Neural progenitor cell (in vitro differentiated cells): ENCODE results near the gene MACROD2. TPM values are rescaled to one million over a fixed set of nuclear protein-coding genes. Genes with fewer than 3 reads are reported as not detected.

Experiments
- DNase-seq: peaks from one replicate; pipeline ENCODE4 v3.0.0-alpha.2; 2016; ENCODE audit warnings: low spot score
- H2AFZ ChIP-seq: fragments of 200-600 bp; sonication (generic); replicated peaks from 2 replicates; pipeline ENCODE4 v1.6.1; 2016; ENCODE audit warnings: antibody characterized with exemption
- H3F3A ChIP-seq: fragments of 200-600 bp; sonication (generic); 2 replicates; pipeline ENCODE4 v1.6.1; 2016; ENCODE audit warnings: antibody characterized with exemption, low read depth
- H3K27ac ChIP-seq: fragments of 200-600 bp; sonication (generic); 2 replicates; pipeline ENCODE4 v1.5.1; 2016; ENCODE audit warnings: mild to moderate bottlenecking
- H3K27me3 ChIP-seq: fragments of 200-600 bp; sonication (generic); 2 replicates; pipeline ENCODE4 v1.6.1; 2016; ENCODE audit warnings: mild to moderate bottlenecking, moderate library complexity
- H3K36me3 ChIP-seq: fragments of 200-600 bp; sonication (generic); 2 replicates; pipeline ENCODE4 v1.5.1; 2016
- H3K4me1 ChIP-seq: fragments of 200-600 bp; sonication (generic); 2 replicates; pipeline ENCODE4 v1.6.1; 2016; ENCODE audit warnings: mixed run types
- H3K4me2 ChIP-seq: fragments of 200-600 bp; sonication (generic); 2 replicates; pipeline ENCODE4 v1.6.1; 2016
- H3K4me3 ChIP-seq: fragments of 200-600 bp; sonication (generic); 2 replicates; pipeline ENCODE4 v1.5.1; 2016
- H3K79me2 ChIP-seq: fragments of 200-600 bp; sonication (generic); 2 replicates; pipeline ENCODE4 v1.6.1; 2016; ENCODE audit warnings: low read depth
- H3K9ac ChIP-seq: fragments of 200-600 bp; sonication (generic); 2 replicates; pipeline ENCODE4 v1.6.1; 2016
- H3K9me3 ChIP-seq: fragments of 200-600 bp; sonication (generic); 2 replicates; pipeline ENCODE4 v1.5.1; 2016; ENCODE audit warnings: low read depth
- H4K20me1 ChIP-seq: fragments of 200-600 bp; sonication (generic); 2 replicates; pipeline ENCODE4 v1.6.1; 2016; ENCODE audit warnings: low read depth
- H3K27ac Mint-ChIP-seq: 3 replicates; pipeline ENCODE4 v1.8.0; 2021; ENCODE audit warnings: mixed read lengths
- H3K27me3 Mint-ChIP-seq: 2 replicates; pipeline ENCODE4 v1.8.0; 2022; ENCODE audit warnings: low read depth, mild to moderate bottlenecking, inconsistent platforms, moderate library complexity, mixed read lengths; ENCODE audit not compliant: insufficient read depth
- H3K36me3 Mint-ChIP-seq: 3 replicates; pipeline ENCODE4 v1.8.0; 2021; ENCODE audit warnings: mixed read lengths
- H3K4me1 Mint-ChIP-seq: 3 replicates; pipeline ENCODE4 v1.8.0; 2021; ENCODE audit warnings: mixed read lengths
- H3K4me3 Mint-ChIP-seq: 3 replicates; pipeline ENCODE4 v1.8.0; 2021; ENCODE audit warnings: mild to moderate bottlenecking, moderate library complexity, mixed read lengths
- H3K9me3 Mint-ChIP-seq: 3 replicates; pipeline ENCODE4 v1.8.0; 2020; ENCODE audit warnings: mixed read lengths
- EZH2 ChIP-seq: fragments of 200-600 bp; sonication (generic); IDR thresholded peaks from 2 replicates; pipeline ENCODE4 v1.6.1; 2017; ENCODE audit warnings: antibody characterized with exemption, mild to moderate bottlenecking, moderate library complexity
- EZH2phosphoT487 ChIP-seq: fragments of 200-600 bp; sonication (generic); IDR thresholded peaks from 2 replicates; pipeline ENCODE4 v1.6.1; 2017; ENCODE audit warnings: antibody characterized with exemption
- total RNA-seq: library from RNA; depleted of rRNA; stranded (reverse); fragments of >200 nt; gene quantifications from 2 replicates; pipeline ENCODE4 v1.2.3, GENCODE V29; 2015; ENCODE audit warnings: low replicate concordance
- TF ChIP-seq, protein P1 (sequence below): fragments of 200-600 bp; sonication (generic); IDR thresholded peaks from 2 replicates; pipeline ENCODE4 v1.5.1; 2017; ENCODE audit warnings: antibody characterized with exemption, mild to moderate bottlenecking

The MACROD2 gene
- total RNA-seq, 1 donor from 2014 or later, result 11.9 TPM

DNA sequence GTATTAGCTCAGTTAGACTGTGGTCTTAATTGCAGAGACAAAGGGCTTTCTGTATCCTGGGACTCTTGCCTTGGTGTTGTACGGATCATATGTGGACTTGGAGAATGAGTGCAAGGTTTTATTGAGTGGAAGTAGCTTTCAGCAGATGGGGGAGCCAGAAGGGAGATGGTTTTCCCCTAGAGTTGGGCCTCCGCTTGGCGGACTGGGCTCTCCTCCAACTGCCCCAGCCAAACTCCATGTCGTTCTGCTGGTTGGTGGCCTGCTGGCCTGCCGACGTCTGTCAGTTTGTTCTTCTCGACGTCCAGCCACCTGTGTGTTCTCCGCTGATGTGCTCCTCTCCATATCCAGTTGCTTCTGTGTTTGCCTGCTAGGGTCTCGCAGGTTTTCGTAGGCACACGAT is 531.6 kb downstream of the MACROD2 start:
- H3K79me2 ChIP-seq, result no peaks in the 10 kb centered on the region
- H3K9me3 ChIP-seq, result no peaks in the 10 kb centered on the region
- Mint-ChIP-seq H3K9me3 (no peaks in the 10 kb centered on the region), H3K4me3 (no peak overlapping the region), H3K27ac (no peak overlapping the region), H3K27me3 (peaks cover 4% of the 10 kb centered on the region), H3K4me1 (no peaks in the 10 kb centered on the region), H3K36me3 (no peaks in the 10 kb centered on the region)
- no peak overlapping the region for H3K4me2 ChIP-seq
- H3K36me3 ChIP-seq, result no peaks in the 10 kb centered on the region
- no peak overlapping the region for H3K4me3 ChIP-seq
- no peak overlapping the region for H2AFZ ChIP-seq
- TF ChIP-seq EZH2, result no peak
- TF ChIP-seq, protein P1, sequence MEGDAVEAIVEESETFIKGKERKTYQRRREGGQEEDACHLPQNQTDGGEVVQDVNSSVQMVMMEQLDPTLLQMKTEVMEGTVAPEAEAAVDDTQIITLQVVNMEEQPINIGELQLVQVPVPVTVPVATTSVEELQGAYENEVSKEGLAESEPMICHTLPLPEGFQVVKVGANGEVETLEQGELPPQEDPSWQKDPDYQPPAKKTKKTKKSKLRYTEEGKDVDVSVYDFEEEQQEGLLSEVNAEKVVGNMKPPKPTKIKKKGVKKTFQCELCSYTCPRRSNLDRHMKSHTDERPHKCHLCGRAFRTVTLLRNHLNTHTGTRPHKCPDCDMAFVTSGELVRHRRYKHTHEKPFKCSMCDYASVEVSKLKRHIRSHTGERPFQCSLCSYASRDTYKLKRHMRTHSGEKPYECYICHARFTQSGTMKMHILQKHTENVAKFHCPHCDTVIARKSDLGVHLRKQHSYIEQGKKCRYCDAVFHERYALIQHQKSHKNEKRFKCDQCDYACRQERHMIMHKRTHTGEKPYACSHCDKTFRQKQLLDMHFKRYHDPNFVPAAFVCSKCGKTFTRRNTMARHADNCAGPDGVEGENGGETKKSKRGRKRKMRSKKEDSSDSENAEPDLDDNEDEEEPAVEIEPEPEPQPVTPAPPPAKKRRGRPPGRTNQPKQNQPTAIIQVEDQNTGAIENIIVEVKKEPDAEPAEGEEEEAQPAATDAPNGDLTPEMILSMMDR, result no peak
- no peak for TF ChIP-seq EZH2phosphoT487
- no peak overlapping the region for H3K9ac ChIP-seq
- H4K20me1 ChIP-seq, result no peaks in the 10 kb centered on the region
- DNase-seq, result no peak
- H3K4me1 ChIP-seq, result no peaks in the 10 kb centered on the region
- no peaks in the 10 kb centered on the region for H3F3A ChIP-seq
- no peak overlapping the region for H3K27ac ChIP-seq
- H3K27me3 ChIP-seq, result no peaks in the 10 kb centered on the region

DNA sequence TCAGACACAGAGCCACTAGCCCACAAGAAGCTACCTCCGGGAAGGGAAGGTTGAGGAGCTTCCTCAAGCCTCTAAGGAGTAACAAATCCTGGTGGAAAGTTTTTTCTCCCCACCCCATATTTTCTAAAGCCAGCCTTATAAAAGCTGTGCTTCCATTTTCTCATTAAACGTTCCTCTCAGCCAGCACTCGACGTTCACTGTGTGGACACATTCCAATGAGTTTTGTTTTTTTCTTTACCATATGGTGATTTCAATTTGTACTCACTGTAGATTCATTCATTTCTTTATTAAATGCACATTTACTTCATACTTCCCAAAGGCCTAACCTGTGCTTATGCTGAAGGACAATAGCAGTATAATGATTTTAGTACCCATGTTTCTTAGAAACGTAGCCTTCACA is 536.5 kb downstream of the MACROD2 start:
- Histone ChIP-seq H3K4me2 (no peak overlapping the region), H3K27ac (no peak overlapping the region), H3F3A (no peaks in the 10 kb centered on the region), H3K36me3 (no peaks in the 10 kb centered on the region), H3K27me3 (no peaks in the 10 kb centered on the region), H3K9me3 (no peaks in the 10 kb centered on the region), H3K4me1 (no peaks in the 10 kb centered on the region), H2AFZ (no peak overlapping the region), H4K20me1 (no peaks in the 10 kb centered on the region), H3K4me3 (no peak overlapping the region), H3K9ac (no peak overlapping the region), H3K79me2 (no peaks in the 10 kb centered on the region)
- Mint-ChIP-seq H3K27me3 (peaks cover 2% of the 10 kb centered on the region), H3K9me3 (no peaks in the 10 kb centered on the region), H3K4me3 (no peak overlapping the region), H3K27ac (no peak overlapping the region), H3K4me1 (no peaks in the 10 kb centered on the region), H3K36me3 (no peaks in the 10 kb centered on the region)
- TF ChIP-seq EZH2, result no peak
- no peak for TF ChIP-seq EZH2phosphoT487
- TF ChIP-seq, protein P1, result no peak
- no peak for DNase-seq

DNA sequence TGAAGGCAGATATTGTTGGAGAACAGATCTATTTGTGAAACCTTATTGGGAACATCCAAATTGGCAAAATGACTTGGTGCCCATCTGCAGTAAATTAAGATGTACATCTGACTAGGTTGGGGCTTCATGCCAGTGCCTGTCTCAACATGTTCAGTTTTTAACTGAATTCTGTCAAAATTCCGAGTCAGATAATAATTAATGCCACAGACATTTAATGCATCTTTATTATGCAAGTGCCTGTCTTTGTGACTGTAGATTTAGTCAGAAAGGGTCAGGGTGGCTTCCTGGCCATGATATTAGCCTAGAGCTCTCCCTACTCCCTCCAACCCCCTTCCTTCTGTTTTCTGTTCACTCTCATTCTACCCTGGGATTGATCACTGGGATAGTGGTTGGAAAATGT is 541.4 kb downstream of the MACROD2 start:
- no peaks in the 10 kb centered on the region for H3K4me1 Mint-ChIP-seq

More for the DNA sequence above, 541.4 kb downstream of the MACROD2 start:
- Histone ChIP-seq H3K79me2 (no peaks in the 10 kb centered on the region), H3K4me1 (no peaks in the 10 kb centered on the region), H3K9me3 (no peaks in the 10 kb centered on the region), H3K4me2 (no peak overlapping the region), H3F3A (no peaks in the 10 kb centered on the region), H3K36me3 (no peaks in the 10 kb centered on the region), H2AFZ (no peak overlapping the region), H3K27me3 (no peaks in the 10 kb centered on the region), H3K27ac (no peak overlapping the region), H3K9ac (no peak overlapping the region), H3K4me3 (no peak overlapping the region), H4K20me1 (no peaks in the 10 kb centered on the region)
- Mint-ChIP-seq H3K36me3 (no peaks in the 10 kb centered on the region), H3K4me3 (no peak overlapping the region), H3K27ac (no peak overlapping the region), H3K27me3 (peaks cover 3% of the 10 kb centered on the region), H3K9me3 (no peaks in the 10 kb centered on the region)
- TF ChIP-seq EZH2phosphoT487, result no peak
- no peak for TF ChIP-seq EZH2
- TF ChIP-seq, protein P1, result no peak
- DNase-seq, result no peak
